ENCODE measurements around the gene KRT7.

- TF ChIP-seq CTCF (IDR thresholded peaks at IDR 0.05; ENCODE audit: low read length): no peak
- no peak for TF ChIP-seq EZH2 (IDR thresholded peaks at IDR 0.05; ENCODE audit: borderline replicate concordance, low read length)
Observed at GRCh38 chr12:52193532-52193931, 39.5 kb upstream of the KRT7 start.

Data from OCI-LY1 (cell line).